Thoracic aorta (tissue), 2 donors: ENCODE data around the gene EMP3. TPM values are rescaled to one million over a fixed set of nuclear protein-coding genes. Genes with fewer than 3 reads are reported as not detected.
"Not testable (repeated sequence)": the region's sequence is repeated elsewhere in the genome, so short reads cannot be mapped to it uniquely, and the experiment has no call there.

Source experiments
- ATAC-seq: fragments of 150-250 bp; one replicate; pipeline ENCODE4 v1.8.0; 2017; ENCODE audit warnings: low read depth; ENCODE audit not compliant: insufficient number of reproducible peaks, low FRiP score
- DNase-seq: peaks from one replicate; pipeline ENCODE4 v3.0.0-alpha.2; 2020; ENCODE audit warnings: low spot score
- H3K27ac ChIP-seq, 2 donors: fragments of 200-600 bp; sonication (generic); 1 replicate in 1 of 2; 2 replicates in 1 of 2; pipeline ENCODE4 v1.5.1; 2016; ENCODE audit warnings: mild to moderate bottlenecking in 2 of 2, moderate library complexity in 2 of 2
- H3K27me3 ChIP-seq: fragments of 200-600 bp; sonication (generic); replicated peaks from 2 replicates; pipeline ENCODE4 v1.6.0; 2016; ENCODE audit warnings: mild to moderate bottlenecking; ENCODE audit not compliant: insufficient read depth
- H3K36me3 ChIP-seq: fragments of 200-600 bp; sonication (generic); one replicate; pipeline ENCODE4 v1.5.1; 2016
- H3K4me1 ChIP-seq, 2 donors: fragments of 200-600 bp; sonication (generic); 1 replicate in 1 of 2; 2 replicates in 1 of 2; pipeline versions ENCODE4 v1.5.1 to v1.6.0; 2016; ENCODE audit warnings: low read depth in 2 of 2, mild to moderate bottlenecking in 1 of 2; ENCODE audit not compliant: control insufficient read depth in 1 of 2
- H3K4me3 ChIP-seq: fragments of 200-600 bp; sonication (generic); 2 replicates; pipeline ENCODE4 v1.5.1; 2016; ENCODE audit warnings: mild to moderate bottlenecking
- H3K9me3 ChIP-seq: fragments of 200-600 bp; sonication (generic); 2 replicates; pipeline ENCODE4 v1.5.1; 2016
- CTCF ChIP-seq: fragments of 200-600 bp; sonication (generic); IDR thresholded peaks from one replicate; pipeline ENCODE4 v1.5.1; 2019; ENCODE audit warnings: antibody characterized with exemption
- total RNA-seq, 2 donors: library from RNA; depleted of rRNA; stranded (reverse); fragments of >200 nt; gene quantifications; one replicate each; pipeline versions ENCODE4 v1.1.0 to v1.2.3, GENCODE V29; 2016

The EMP3 gene
- total RNA-seq, 2 donors from 2014 or later = 61.7 to 95.7 TPM

- Histone ChIP-seq H3K27me3 (no peaks in the 10 kb centered on the region), H3K9me3 (no peaks in the 10 kb centered on the region), H3K4me1 (no peaks in the 10 kb centered on the region), H3K4me3 (no peak overlapping the region), H3K36me3 (no peaks in the 10 kb centered on the region), H3K27ac (no peak overlapping the region)
- DNase-seq (no peak), ATAC-seq (no peak)
- TF ChIP-seq CTCF = no peak
These were observed 21.5 kb upstream of the EMP3 start for GRCh38 chr19:48303866-48304265.

GRCh38 chr19:48308631-48309586, 16.4 kb upstream of the EMP3 start:
- Histone ChIP-seq H3K36me3 (no peaks in the 10 kb centered on the region), H3K4me1 (no peaks in the 10 kb centered on the region), H3K27me3 (no peaks in the 10 kb centered on the region), H3K27ac (no peak overlapping the region), H3K4me3 (no peak overlapping the region), H3K9me3 (no peaks in the 10 kb centered on the region)
- no peak for TF ChIP-seq CTCF
- ATAC-seq = no peak
- DNase-seq = no peak

- not testable (repeated sequence) for ATAC-seq, H3K4me3 ChIP-seq, H3K4me1 ChIP-seq, H3K27me3 ChIP-seq, H3K36me3 ChIP-seq, H3K27ac ChIP-seq, H3K9me3 ChIP-seq, DNase-seq
These were observed 15.6 kb upstream of the EMP3 start for GRCh38 chr19:48309731-48310130.

- ATAC-seq = no peak
- no peak for TF ChIP-seq CTCF
- Histone ChIP-seq H3K36me3 (no peaks in the 10 kb centered on the region), H3K4me3 (no peak overlapping the region), H3K27ac (no peak overlapping the region), H3K4me1 (no peaks in the 10 kb centered on the region), H3K27me3 (no peaks in the 10 kb centered on the region), H3K9me3 (no peaks in the 10 kb centered on the region)
- no peak for DNase-seq
These were observed 15.1 kb upstream of the EMP3 start for GRCh38 chr19:48310227-48310626.

GRCh38 chr19:48311384-48311783, 14.0 kb upstream of the EMP3 start:
- ATAC-seq (no peak), DNase-seq (no peak)
- no peak overlapping the region for H3K4me3 ChIP-seq
- H3K27me3 ChIP-seq = no peaks in the 10 kb centered on the region
- H3K4me1 ChIP-seq = no peaks in the 10 kb centered on the region
- no peak for TF ChIP-seq CTCF
- H3K36me3 ChIP-seq = no peaks in the 10 kb centered on the region
- no peaks in the 10 kb centered on the region for H3K9me3 ChIP-seq
- no peak overlapping the region for H3K27ac ChIP-seq
